ENCODE measurements around the gene ANKRD44.

DNA sequence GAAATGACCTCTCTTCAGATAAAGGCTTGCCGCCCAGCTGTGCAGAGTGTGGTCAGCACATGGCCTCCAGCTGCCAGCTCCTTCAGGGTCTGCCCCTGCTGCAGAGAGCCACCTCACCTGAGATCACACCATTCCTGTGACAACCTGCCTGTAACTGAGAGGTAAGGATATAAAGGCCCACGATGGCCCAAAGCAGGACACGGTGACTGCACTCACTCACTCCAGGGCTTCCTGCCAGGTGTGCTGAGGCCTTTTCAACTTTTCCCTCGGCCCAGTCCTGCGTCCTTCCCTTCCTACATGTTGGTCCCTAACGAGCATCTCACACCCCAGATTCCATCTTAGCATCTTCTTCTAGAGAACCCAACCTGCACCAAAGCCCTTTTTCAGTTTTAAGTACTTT lies 36.2 kb downstream of the ANKRD44 start:
- TF ChIP-seq MYC (IDR thresholded peaks at IDR 0.05; ENCODE audit: borderline replicate concordance, low read length) (no peak), EP300 (IDR thresholded peaks at IDR 0.05) (no peak)
- TF ChIP-seq, protein P1, sequence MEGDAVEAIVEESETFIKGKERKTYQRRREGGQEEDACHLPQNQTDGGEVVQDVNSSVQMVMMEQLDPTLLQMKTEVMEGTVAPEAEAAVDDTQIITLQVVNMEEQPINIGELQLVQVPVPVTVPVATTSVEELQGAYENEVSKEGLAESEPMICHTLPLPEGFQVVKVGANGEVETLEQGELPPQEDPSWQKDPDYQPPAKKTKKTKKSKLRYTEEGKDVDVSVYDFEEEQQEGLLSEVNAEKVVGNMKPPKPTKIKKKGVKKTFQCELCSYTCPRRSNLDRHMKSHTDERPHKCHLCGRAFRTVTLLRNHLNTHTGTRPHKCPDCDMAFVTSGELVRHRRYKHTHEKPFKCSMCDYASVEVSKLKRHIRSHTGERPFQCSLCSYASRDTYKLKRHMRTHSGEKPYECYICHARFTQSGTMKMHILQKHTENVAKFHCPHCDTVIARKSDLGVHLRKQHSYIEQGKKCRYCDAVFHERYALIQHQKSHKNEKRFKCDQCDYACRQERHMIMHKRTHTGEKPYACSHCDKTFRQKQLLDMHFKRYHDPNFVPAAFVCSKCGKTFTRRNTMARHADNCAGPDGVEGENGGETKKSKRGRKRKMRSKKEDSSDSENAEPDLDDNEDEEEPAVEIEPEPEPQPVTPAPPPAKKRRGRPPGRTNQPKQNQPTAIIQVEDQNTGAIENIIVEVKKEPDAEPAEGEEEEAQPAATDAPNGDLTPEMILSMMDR (IDR thresholded peaks at IDR 0.05) = no peak

All from A549 (cell line).